ENCODE measurements around the gene EEF1AKMT2. TPM values are rescaled to one million over a fixed set of nuclear protein-coding genes. Genes with fewer than 3 reads are reported as not detected.

Gene EEF1AKMT2
- total and polyA plus RNA-seq, 2 of the 13 experiments (the other 11 are each of a cell fraction or from before 2014, with no cell fraction given): 11.3 to 19.3 TPM

GRCh38 chr10:124791547-124792348 is at the start of gene EEF1AKMT2 (continued):
- TF ChIP-seq ZNF18 (CRISPR knock-in tag; IDR thresholded peaks at IDR 0.05; ENCODE audit: insufficient replicate concordance) (peak; percentile 91), STAG1 (CRISPR knock-in tag; IDR thresholded peaks at IDR 0.05) (no peak), ATF6 (CRISPR knock-in tag; conservative IDR thresholded peaks at IDR 0.05) (0 out of 2 replicates have a peak, but pooled peaks have one; percentile 30), RXRA (CRISPR knock-in tag; IDR thresholded peaks at IDR 0.05) (peak; percentile 80), IRF9 (CRISPR knock-in tag; IDR thresholded peaks at IDR 0.05; ENCODE audit: borderline replicate concordance) (peak; percentile 86; the same call in 1 of the 2 replicates), MED13 (CRISPR knock-in tag; IDR thresholded peaks at IDR 0.05) (peak; percentile 82; the same call in 1 of the 2 replicates), ZFP90 (CRISPR knock-in tag; IDR thresholded peaks at IDR 0.05; ENCODE audit: borderline replicate concordance) (no peak; the same call in 1 of the 2 replicates), KLF15 (CRISPR knock-in tag; IDR thresholded peaks at IDR 0.05; ENCODE audit: borderline replicate concordance) (no peak), ZNF446 (CRISPR knock-in tag; IDR thresholded peaks at IDR 0.05) (peak; percentile 64; the same call in 1 of the 2 replicates), ZNF530 (CRISPR knock-in tag; IDR thresholded peaks at IDR 0.05; ENCODE audit: low read depth) (no peak), CENPBD1 (CRISPR knock-in tag; IDR thresholded peaks at IDR 0.05; ENCODE audit: borderline replicate concordance, low read depth) (no peak), BRD4 (CRISPR knock-in tag; IDR thresholded peaks at IDR 0.05) (peak; percentile 96), E2F2 (CRISPR knock-in tag; IDR thresholded peaks at IDR 0.05; ENCODE audit: borderline replicate concordance) (0 out of 2 replicates have a peak, but pooled peaks have one; percentile 64), ZNF230 (CRISPR knock-in tag; IDR thresholded peaks at IDR 0.05) (peak; percentile 81), GTF2F1 (IDR thresholded peaks at IDR 0.05; ENCODE audit: low read length) (no peak), IRF2 (CRISPR knock-in tag; IDR thresholded peaks at IDR 0.05) (peak; percentile 80), TERF1 (CRISPR knock-in tag; IDR thresholded peaks at IDR 0.05) (0 out of 2 replicates have a peak, but pooled peaks have one; percentile 46), E2F5 (CRISPR knock-in tag; conservative IDR thresholded peaks at IDR 0.05) (peak; percentile 77), ARNT (IDR thresholded peaks at IDR 0.05) (no peak), ELF3 (CRISPR knock-in tag; IDR thresholded peaks at IDR 0.05) (peak; percentile 68; the same call in 1 of the 2 replicates)
